ENCODE results near the gene VSTM4. TPM values are rescaled to one million over a fixed set of nuclear protein-coding genes. Genes with fewer than 3 reads are reported as not detected.

The VSTM4 gene
- polyA plus RNA-seq, 1 of the 3 experiments (the other 2 are of a cell fraction), result 0.39 TPM

DNA sequence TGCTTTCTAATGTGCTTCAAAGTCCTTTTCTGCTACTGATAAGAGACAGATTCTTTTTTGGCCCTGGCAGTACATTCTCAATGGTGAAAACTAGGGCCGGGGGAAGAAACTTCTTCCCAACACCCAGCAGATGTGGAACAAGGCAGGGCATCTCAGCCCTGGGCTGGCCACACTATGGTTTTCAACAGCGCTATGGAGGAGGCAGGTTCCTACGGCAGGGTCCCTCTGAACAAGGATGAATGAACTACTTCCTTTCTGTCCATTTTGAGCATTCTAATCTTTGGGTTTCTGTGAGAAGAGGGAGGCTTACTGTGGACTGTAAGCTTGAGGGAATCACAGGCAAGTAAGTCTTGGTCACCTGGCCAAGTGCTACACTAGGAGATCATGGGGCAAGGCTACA is 78.7 kb downstream of the VSTM4 start:
- H3K4me3 ChIP-seq (ENCODE audit: low read depth in 2 of 2, low read length in 1 of 2), result no peak overlapping the region
- no peaks in the 10 kb centered on the region for H3K9me3 ChIP-seq
- H3K4me2 ChIP-seq, result no peak overlapping the region
- H3K27ac ChIP-seq (ENCODE audit: low read depth in 2 of 2, low read length in 1 of 2), result peak overlapping the region in 1 of 2 experiments; percentile 39; a peak in 2 of 4 replicates
- peaks cover 0 to 2% of the 10 kb centered on the region in 2 experiments; a peak in 1 of 4 replicates for H3K4me1 ChIP-seq (ENCODE audit: control insufficient read depth in 1 of 2, insufficient read depth in 2 of 2, low read depth in 1 of 2, low read length in 1 of 2)
- no peak for DNase-seq
- no peak overlapping the region for H3K9ac ChIP-seq
- no peak overlapping the region for H2AFZ ChIP-seq (ENCODE audit: low read depth)
- no peaks in the 10 kb centered on the region for H3K36me3 ChIP-seq (replicated peaks in 1 of 2; ENCODE audit: control insufficient read depth in 1 of 2, insufficient read depth in 2 of 2, low read length in 1 of 2)
- H3K9me2 ChIP-seq, result no peaks in the 10 kb centered on the region
- no peaks in the 10 kb centered on the region for H3K27me3 ChIP-seq (ENCODE audit: insufficient read depth)
- WGBS (ENCODE audit: low lambda C conversion rate), result 63% methylated on average over 3 of the region's 3 CpGs
- ChIA-PET CTCF (interaction anchor here (1.3 to 1.7 kb wide), 3 partner anchors 19 to 379 kb away, joined by 3 read pairs; no protein-coding TSS in a partner anchor), POLR2A (no interaction called here)
- no peaks in the 10 kb centered on the region for H4K20me1 ChIP-seq (ENCODE audit: insufficient read depth)
- H3F3A ChIP-seq (replicated peaks; ENCODE audit: insufficient read depth), result no peaks in the 10 kb centered on the region
- H3K79me2 ChIP-seq (ENCODE audit: insufficient read depth), result no peaks in the 10 kb centered on the region
- TF ChIP-seq MEF2A (IDR thresholded peaks at IDR 0.05; ENCODE audit: borderline replicate concordance, low read depth) (no peak), GABPA (IDR thresholded peaks at IDR 0.05; ENCODE audit: low read depth) (no peak), RCOR1 (IDR thresholded peaks at IDR 0.05; ENCODE audit: low read length) (no peak), FOXM1 (IDR thresholded peaks at IDR 0.05; ENCODE audit: low read depth) (no peak), RAD21 (IDR thresholded peaks at IDR 0.05; ENCODE audit: low read length) (no peak), ZBTB33 (IDR thresholded peaks at IDR 0.05; ENCODE audit: borderline replicate concordance, low read depth) (no peak), JUND (IDR thresholded peaks at IDR 0.05) (no peak), TEAD4 (IDR thresholded peaks at IDR 0.05; ENCODE audit: borderline replicate concordance, insufficient read depth) (no peak), POLR2AphosphoS5 (IDR thresholded peaks at IDR 0.05; ENCODE audit: low read depth, low read length) (no peak), REST (IDR thresholded peaks at IDR 0.05; ENCODE audit: low read depth, low read length) (no peak), RFX5 (IDR thresholded peaks at IDR 0.05; ENCODE audit: low read length) (no peak), MAX (IDR thresholded peaks at IDR 0.05; ENCODE audit: low read depth) (no peak)
- TF ChIP-seq, protein P1, sequence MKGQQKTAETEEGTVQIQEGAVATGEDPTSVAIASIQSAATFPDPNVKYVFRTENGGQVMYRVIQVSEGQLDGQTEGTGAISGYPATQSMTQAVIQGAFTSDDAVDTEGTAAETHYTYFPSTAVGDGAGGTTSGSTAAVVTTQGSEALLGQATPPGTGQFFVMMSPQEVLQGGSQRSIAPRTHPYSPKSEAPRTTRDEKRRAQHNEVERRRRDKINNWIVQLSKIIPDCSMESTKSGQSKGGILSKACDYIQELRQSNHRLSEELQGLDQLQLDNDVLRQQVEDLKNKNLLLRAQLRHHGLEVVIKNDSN (IDR thresholded peaks at IDR 0.05; ENCODE audit: borderline replicate concordance, low read depth), result no peak
- TF ChIP-seq, protein P2, sequence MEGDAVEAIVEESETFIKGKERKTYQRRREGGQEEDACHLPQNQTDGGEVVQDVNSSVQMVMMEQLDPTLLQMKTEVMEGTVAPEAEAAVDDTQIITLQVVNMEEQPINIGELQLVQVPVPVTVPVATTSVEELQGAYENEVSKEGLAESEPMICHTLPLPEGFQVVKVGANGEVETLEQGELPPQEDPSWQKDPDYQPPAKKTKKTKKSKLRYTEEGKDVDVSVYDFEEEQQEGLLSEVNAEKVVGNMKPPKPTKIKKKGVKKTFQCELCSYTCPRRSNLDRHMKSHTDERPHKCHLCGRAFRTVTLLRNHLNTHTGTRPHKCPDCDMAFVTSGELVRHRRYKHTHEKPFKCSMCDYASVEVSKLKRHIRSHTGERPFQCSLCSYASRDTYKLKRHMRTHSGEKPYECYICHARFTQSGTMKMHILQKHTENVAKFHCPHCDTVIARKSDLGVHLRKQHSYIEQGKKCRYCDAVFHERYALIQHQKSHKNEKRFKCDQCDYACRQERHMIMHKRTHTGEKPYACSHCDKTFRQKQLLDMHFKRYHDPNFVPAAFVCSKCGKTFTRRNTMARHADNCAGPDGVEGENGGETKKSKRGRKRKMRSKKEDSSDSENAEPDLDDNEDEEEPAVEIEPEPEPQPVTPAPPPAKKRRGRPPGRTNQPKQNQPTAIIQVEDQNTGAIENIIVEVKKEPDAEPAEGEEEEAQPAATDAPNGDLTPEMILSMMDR (IDR thresholded peaks at IDR 0.05), result no peak
